Measurements from ENCODE around the gene MYBPC2. TPM values are rescaled to one million over a fixed set of nuclear protein-coding genes. Genes with fewer than 3 reads are reported as not detected.

MYBPC2 gene
- total and polyA plus RNA-seq, 9 of the 15 experiments (the other 6 are each of a cell fraction or from before 2014, with no cell fraction given), result 0.01 to 0.14 (median 0.04) TPM; not detected in 6

- TF ChIP-seq ZNF274 (IDR thresholded peaks at IDR 0.05; ENCODE audit: borderline replicate concordance, low read depth, low read length) (no peak), ZNF124 (CRISPR knock-in tag; IDR thresholded peaks at IDR 0.05) (0 out of 2 replicates have a peak, but pooled peaks have one; percentile 14)
- CTCF ChIA-PET (ENCODE audit: low intra/inter-chr PET ratio), result interaction anchor here (0.6 to 1.5 kb wide), 6 partner anchors 16 to 314 kb away, joined by 3 to 9 read pairs (median 4); no protein-coding TSS in a partner anchor
- WGBS (ENCODE audit: insufficient coverage, low coverage, missing lambda C conversion rate), result 53% methylated on average over 11 of the region's 16 CpGs
- Histone ChIP-seq H3K36me3 (ENCODE audit: control insufficient read depth, insufficient read depth, low read length) (peaks cover 53% of the 10 kb centered on the region; the same call in 2 of the 3 replicates), H3K9ac (ENCODE audit: insufficient read depth in 1 of 2, low read depth in 2 of 2, low read length in 2 of 2) (no peak overlapping the region), H2AFZ (ENCODE audit: low read depth, low read length) (no peak overlapping the region), H3K4me1 (replicated peaks in 1 of 2; ENCODE audit: control insufficient read depth in 2 of 2, insufficient read depth in 2 of 2, low read length in 2 of 2) (peaks cover 5 to 56% of the 10 kb centered on the region in 2 experiments; a peak in 4 of 5 replicates), H3K4me3 (no peak overlapping the region), H4K20me1 (replicated peaks; ENCODE audit: control insufficient read depth, insufficient read depth, low read length) (peaks cover 7% of the 10 kb centered on the region; the same call in 1 of the 2 replicates), H3K27ac (ENCODE audit: extremely low read depth, low read depth, low read length) (no peak overlapping the region), H3K79me2 (ENCODE audit: control insufficient read depth, insufficient read depth, low read length) (peaks cover 25% of the 10 kb centered on the region), H3K9me1 (ENCODE audit: control insufficient read depth, insufficient read depth, low read length) (no peaks in the 10 kb centered on the region), H3K4me2 (ENCODE audit: insufficient read depth, low read length) (no peak overlapping the region), H3K27me3 (ENCODE audit: control insufficient read depth in 2 of 2, insufficient read depth in 2 of 2, low read length in 2 of 2) (no peaks in the 10 kb centered on the region; a peak in 1 of 5 replicates), H3K9me3 (replicated peaks; ENCODE audit: control insufficient read depth, insufficient read depth, low read depth, low read length) (no peaks in the 10 kb centered on the region)
- DNase-seq (ENCODE audit: extremely low read depth in 1 of 4, low spot score in 3 of 4) (no peak), ATAC-seq (no peak), FAIRE-seq (no peak)
- intact Hi-C loops (cut with micrococcal nuclease) (no loop called here), in situ Hi-C loops (cut with MboI) (no loop called here)
- POLR2A ChIA-PET, result interaction anchor here (0.6 kb wide), 1 partner anchor 11 kb away, joined by 3 read pairs; no protein-coding TSS in a partner anchor
- BruUV-seq (replicated peaks), result no TSS peak
Measured at GRCh38 chr19:50479761-50480251, 47.1 kb downstream of the MYBPC2 start.

GRCh38 chr19:50480281-50481111, 47.8 kb downstream of the MYBPC2 start:
- H3K9ac ChIP-seq (ENCODE audit: insufficient read depth in 1 of 2, low read depth in 2 of 2, low read length in 2 of 2), result no peak overlapping the region; a peak in 1 of 4 replicates
- ChIA-PET CTCF (ENCODE audit: low intra/inter-chr PET ratio) (no interaction called here), POLR2A (no interaction called here)
- no peak overlapping the region for H3K27ac ChIP-seq (ENCODE audit: extremely low read depth, low read depth, low read length)
- H3K4me3 ChIP-seq, result no peak overlapping the region
- peaks cover 53% of the 10 kb centered on the region; the same call in 2 of the 3 replicates for H3K36me3 ChIP-seq (ENCODE audit: control insufficient read depth, insufficient read depth, low read length)
- peaks cover 7% of the 10 kb centered on the region; the same call in 1 of the 2 replicates for H4K20me1 ChIP-seq (replicated peaks; ENCODE audit: control insufficient read depth, insufficient read depth, low read length)
- H3K9me1 ChIP-seq (ENCODE audit: control insufficient read depth, insufficient read depth, low read length), result no peaks in the 10 kb centered on the region
- no peak for DNase-seq (ENCODE audit: extremely low read depth in 1 of 4, low spot score in 3 of 4)
- peaks cover 5 to 52% of the 10 kb centered on the region in 2 experiments; a peak in 4 of 5 replicates for H3K4me1 ChIP-seq (replicated peaks in 1 of 2; ENCODE audit: control insufficient read depth in 2 of 2, insufficient read depth in 2 of 2, low read length in 2 of 2)
- no peak overlapping the region for H3K4me2 ChIP-seq (ENCODE audit: insufficient read depth, low read length)
- no peaks in the 10 kb centered on the region for H3K9me3 ChIP-seq (replicated peaks; ENCODE audit: control insufficient read depth, insufficient read depth, low read depth, low read length)
- in situ Hi-C loops (cut with MboI) (no loop called here), intact Hi-C loops (cut with micrococcal nuclease) (no loop called here)
- peaks cover 25% of the 10 kb centered on the region for H3K79me2 ChIP-seq (ENCODE audit: control insufficient read depth, insufficient read depth, low read length)
- ATAC-seq, result no peak
- no peaks in the 10 kb centered on the region; a peak in 1 of 5 replicates for H3K27me3 ChIP-seq (ENCODE audit: control insufficient read depth in 2 of 2, insufficient read depth in 2 of 2, low read length in 2 of 2)
- WGBS (ENCODE audit: insufficient coverage, low coverage, missing lambda C conversion rate), result 69% methylated on average over 26 of the region's 37 CpGs
- no peak for FAIRE-seq
- no peak overlapping the region for H2AFZ ChIP-seq (ENCODE audit: low read depth, low read length)
- BruUV-seq (replicated peaks), result no TSS peak
- no peak for TF ChIP-seq GTF2B (IDR thresholded peaks at IDR 0.05; ENCODE audit: extremely low read depth, insufficient read length)
- TF ChIP-seq FUS (optimal IDR thresholded peaks at IDR 0.05; ENCODE audit: low read depth, low read length), result no peak
- no peak for TF ChIP-seq SREBF1 (IDR thresholded peaks at IDR 0.05; ENCODE audit: borderline replicate concordance, low read depth, low read length)
- no peak for TF ChIP-seq NCOA4 (IDR thresholded peaks at IDR 0.05; ENCODE audit: partially characterized antibody)
- no peak for TF ChIP-seq ZNF609 (CRISPR knock-in tag; IDR thresholded peaks at IDR 0.05; ENCODE audit: borderline replicate concordance)
- no peak for TF ChIP-seq NFIC (IDR thresholded peaks at IDR 0.05)

Measured in K562 (cell line).